HCT116 (cell line): ENCODE results near the gene FCHSD2. TPM values are rescaled to one million over a fixed set of nuclear protein-coding genes. Genes with fewer than 3 reads are reported as not detected.

ENCODE experiments used
- ATAC-seq: fragments of 200-7000 bp; cut with Tn5 transposase; 2 replicates; pipeline ENCODE4 v1.9.1; 2020; ENCODE audit warnings: mild to moderate bottlenecking, moderate library complexity
- BruUV-seq: library from RNA; stranded (reverse); fragments of 400-500 nt; replicated peaks from 2 replicates; lab custom pipeline; 2021; lab: Mats Ljungman, UMichigan
- CTCF ChIA-PET: fragments of 300-600 bp; sonication (Branson Sonifier 250); formaldehyde crosslinking; loops from one replicate; lab custom pipeline; 2021; ENCODE audit warnings: antibody characterized with exemption; lab: Charles Lee
- POLR2A ChIA-PET: fragments of 300-600, 350-600 bp; sonication (Branson Sonifier 250); formaldehyde crosslinking; loops from one replicate; lab custom pipeline; 2021; ENCODE audit warnings: antibody characterized with exemption; lab: Charles Lee
- RAD21 ChIA-PET, 2 experiments: fragments of 300-600 bp; sonication (Branson Sonifier 250); formaldehyde crosslinking; loops; one replicate each; lab custom pipeline; 2023; ENCODE audit warnings: low total read pairs in 2 of 2; ENCODE audit not compliant: uncharacterized antibody in 2 of 2, unreplicated experiment in 2 of 2, low non-redundant PET in 1 of 2; lab: Charles Lee
- DNase-seq: peaks from one replicate; pipeline ENCODE4 v3.0.0-alpha.2; 2010; ENCODE audit warnings: low read depth, low spot score
- H2AFZ ChIP-seq: fragments of 200-600 bp; shearing (Covaris generic), sonication (generic); 2 replicates; pipeline ENCODE4 v1.6.1; 2017; ENCODE audit warnings: low read depth, mixed run types, mixed read lengths, antibody characterized with exemption, low read length; ENCODE audit not compliant: poor library complexity, severe bottlenecking
- H3K27ac ChIP-seq: 2 replicates; pipeline ENCODE4 v1.5.1; 2012; ENCODE audit warnings: low read depth, low read length
- H3K27me3 ChIP-seq: fragments of 200-600 bp; sonication (generic); 2 replicates; pipeline ENCODE4 v1.6.1; 2016; ENCODE audit warnings: mixed run types, low read length, mixed read lengths; ENCODE audit not compliant: insufficient read depth
- H3K36me3 ChIP-seq, 2 experiments: fragments of 200-500 bp in 1 of 2; fragments of 200-600 bp in 1 of 2; sonication (Bioruptor generic) in 1 of 2; sonication (generic) in 1 of 2; 2 replicates each; pipeline versions ENCODE4 v1.5.1 to v1.6.1; 2014 to 2016; ENCODE audit warnings: low read length in 2 of 2, inconsistent platforms in 1 of 2, mixed read lengths in 1 of 2, mixed run types in 1 of 2; ENCODE audit not compliant: insufficient read depth in 2 of 2, control insufficient read depth in 1 of 2
- H3K4me1 ChIP-seq, 2 experiments: fragments of 200-600 bp in 1 of 2; sonication (generic) in 1 of 2; 2 replicates each; pipeline versions ENCODE4 v1.5.1 to v1.6.1; 2012 to 2017; ENCODE audit warnings: low read length in 2 of 2, inconsistent platforms in 1 of 2, mild to moderate bottlenecking in 1 of 2, mixed read lengths in 1 of 2, mixed run types in 1 of 2, moderate library complexity in 1 of 2; ENCODE audit not compliant: insufficient read depth in 2 of 2, control insufficient read depth in 1 of 2
- H3K4me2 ChIP-seq: fragments of 200-600 bp; sonication (generic); 2 replicates; pipeline ENCODE4 v1.6.1; 2017; ENCODE audit warnings: mixed run types, low read length, mixed read lengths
- H3K4me3 ChIP-seq, 2 experiments: fragments of 200-600 bp in 1 of 2; sonication (generic) in 1 of 2; replicated peaks in 1 of 2; 2 replicates each; pipeline ENCODE4 v1.5.1; 2011 to 2016; ENCODE audit warnings: low read length in 2 of 2, control low read depth in 1 of 2, low read depth in 1 of 2, mild to moderate bottlenecking in 1 of 2, mixed read lengths in 1 of 2, mixed run types in 1 of 2
- H3K79me2 ChIP-seq: fragments of 200-600 bp; sonication (generic); 2 replicates; pipeline ENCODE4 v1.6.1; 2017; ENCODE audit warnings: mild to moderate bottlenecking, mixed run types, low read length, moderate library complexity, mixed read lengths; ENCODE audit not compliant: insufficient read depth
- H3K9ac ChIP-seq: fragments of 200-600 bp; sonication (generic); 2 replicates; pipeline ENCODE4 v1.6.1; 2016; ENCODE audit warnings: low read length, mixed read lengths
- H3K9me2 ChIP-seq: fragments of 200-600 bp; sonication (generic), shearing (Covaris generic); 2 replicates; pipeline ENCODE4 v1.6.1; 2017; ENCODE audit warnings: mixed run types, mild to moderate bottlenecking, moderate library complexity; ENCODE audit not compliant: insufficient read depth
- H3K9me3 ChIP-seq, 2 experiments: fragments of 200-500 bp in 1 of 2; fragments of 200-600 bp in 1 of 2; sonication (Bioruptor generic) in 1 of 2; sonication (generic) in 1 of 2; 2 replicates each; pipeline ENCODE4 v1.6.1; 2014 to 2017; ENCODE audit warnings: low read length in 2 of 2, mixed read lengths in 2 of 2, inconsistent platforms in 1 of 2, low read depth in 1 of 2, mild to moderate bottlenecking in 1 of 2, mixed run types in 1 of 2, moderate library complexity in 1 of 2; ENCODE audit not compliant: control insufficient read depth in 1 of 2, insufficient read depth in 1 of 2
- H4K20me1 ChIP-seq: fragments of 200-600 bp; sonication (generic), shearing (Covaris generic); 2 replicates; pipeline ENCODE4 v1.6.1; 2017; ENCODE audit warnings: mixed run types, mild to moderate bottlenecking, moderate library complexity; ENCODE audit not compliant: insufficient read depth
- CBX3 ChIP-seq: IDR thresholded peaks from 2 replicates; pipeline ENCODE4 v1.6.1; 2012; ENCODE audit warnings: low read depth
- ELF1 ChIP-seq: IDR thresholded peaks from 2 replicates; pipeline ENCODE4 v1.6.1; 2012; ENCODE audit warnings: low read depth, borderline replicate concordance
- EZH2 ChIP-seq: fragments of 200-600 bp; sonication (generic); IDR thresholded peaks from 2 replicates; pipeline ENCODE4 v1.6.1; 2017; ENCODE audit warnings: antibody characterized with exemption, mixed run types
- EZH2phosphoT487 ChIP-seq: fragments of 200-600 bp; IDR thresholded peaks from 2 replicates; pipeline ENCODE4 v1.6.1; 2018; ENCODE audit warnings: antibody characterized with exemption, borderline replicate concordance
- FOSL1 ChIP-seq: IDR thresholded peaks from 2 replicates; pipeline ENCODE4 v1.6.1; 2012; ENCODE audit warnings: low read depth
- JUND ChIP-seq: IDR thresholded peaks from 2 replicates; pipeline ENCODE4 v1.6.1; 2012
- MAX ChIP-seq: IDR thresholded peaks from 2 replicates; pipeline ENCODE4 v1.6.1; 2012
- POLR2A ChIP-seq: IDR thresholded peaks from 2 replicates; pipeline ENCODE4 v1.7.0; 2011; ENCODE audit warnings: borderline replicate concordance; ENCODE audit not compliant: insufficient read depth, insufficient read length; ENCODE audit errors: extremely low read depth
- REST ChIP-seq: IDR thresholded peaks from 2 replicates; pipeline ENCODE4 v1.6.1; 2012; ENCODE audit warnings: low read depth
- SP1 ChIP-seq: IDR thresholded peaks from 2 replicates; pipeline ENCODE4 v1.6.1; 2012; ENCODE audit warnings: low read depth
- SRF ChIP-seq: IDR thresholded peaks from 2 replicates; pipeline ENCODE4 v1.6.1; 2012; ENCODE audit warnings: low read depth
- TCF7L2 ChIP-seq: IDR thresholded peaks from 2 replicates; pipeline ENCODE4 v1.7.0; 2011; ENCODE audit warnings: borderline replicate concordance, inconsistent platforms; ENCODE audit not compliant: insufficient read depth, insufficient read length; ENCODE audit errors: extremely low read depth
- YY1 ChIP-seq: IDR thresholded peaks from 2 replicates; pipeline ENCODE4 v1.6.1; 2011; ENCODE audit warnings: low read length, low read depth, moderate library complexity, mild to moderate bottlenecking; ENCODE audit not compliant: insufficient replicate concordance; ENCODE audit errors: extremely low read depth
- ZFX ChIP-seq: fragments of 450-650 bp; IDR thresholded peaks from 2 replicates; pipeline ENCODE4 v1.6.1; 2017
- ZNF274 ChIP-seq: fragments of 200-500 bp; sonication (Bioruptor generic); IDR thresholded peaks from 2 replicates; pipeline ENCODE4 v1.6.1; 2014; ENCODE audit warnings: mild to moderate bottlenecking, low read depth, low read length, inconsistent platforms
- intact Hi-C: fragments of 100-400 bp; cut with micrococcal nuclease; formaldehyde crosslinking; loops from 2 replicates; pipeline ENCODE4 v1.10.0; 2022
- total RNA-seq: library from RNA; stranded (reverse); gene quantifications from one replicate; pipeline ENCODE4 v1.2.1, GENCODE V29; 2021; ENCODE audit not compliant: unreplicated experiment
- TF ChIP-seq, protein P1 (sequence below): IDR thresholded peaks from 2 replicates; pipeline ENCODE4 v1.6.1; 2011; ENCODE audit warnings: mild to moderate bottlenecking, low read length, moderate library complexity; ENCODE audit not compliant: insufficient replicate concordance; ENCODE audit errors: extremely low read depth
- TF ChIP-seq, protein P2 (sequence below): IDR thresholded peaks from 2 replicates; pipeline ENCODE4 v1.6.1; 2012

Gene FCHSD2
- total RNA-seq, 1 experiment from 2014 or later: 15.0 TPM

GRCh38 chr11:73053964-73054363 lies 88.2 kb downstream of the FCHSD2 start:
- Histone ChIP-seq H3K79me2 (no peaks in the 10 kb centered on the region), H3K4me1 (no peaks in the 10 kb centered on the region), H3K9me2 (no peaks in the 10 kb centered on the region), H3K9ac (no peak overlapping the region), H3K36me3 (no peaks in the 10 kb centered on the region), H3K4me2 (no peak overlapping the region), H2AFZ (no peak overlapping the region), H3K9me3 (no peaks in the 10 kb centered on the region), H3K4me3 (no peak overlapping the region), H4K20me1 (no peaks in the 10 kb centered on the region), H3K27ac (no peak overlapping the region), H3K27me3 (no peaks in the 10 kb centered on the region)
- ATAC-seq (no peak), DNase-seq (no peak)
- TF ChIP-seq MAX (no peak), CBX3 (no peak), SRF (no peak), EZH2phosphoT487 (no peak), REST (no peak), ZFX (no peak)
- RAD21 ChIA-PET: no interaction called here
- intact Hi-C loops: no loop called here
- BruUV-seq: no TSS peak
- POLR2A ChIA-PET: no interaction called here
- CTCF ChIA-PET: no interaction called here

DNA sequence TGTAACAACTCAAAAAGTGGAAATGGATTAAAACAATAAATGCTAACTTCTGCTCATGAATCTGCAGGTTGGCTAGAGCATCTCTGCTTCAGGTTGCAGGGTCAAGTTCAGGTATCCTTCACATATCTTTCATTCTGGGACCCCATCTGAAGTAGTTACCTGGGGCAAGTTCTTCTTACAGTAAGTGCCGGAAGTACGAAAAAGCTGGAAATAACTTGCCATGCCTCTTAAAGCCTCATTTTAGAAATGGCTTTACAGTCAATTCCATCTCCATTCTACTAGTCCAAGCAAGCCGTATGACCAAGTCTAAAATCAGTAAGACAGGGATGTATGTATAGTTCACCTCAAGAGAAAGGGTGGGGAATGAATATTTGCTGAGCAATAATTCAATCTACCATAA lies 93.7 kb downstream of the FCHSD2 start:
- BruUV-seq: no TSS peak
- no peak for ATAC-seq
- RAD21 ChIA-PET: no interaction called here
- TF ChIP-seq YY1: no peak
- TF ChIP-seq POLR2A: no peak
- TF ChIP-seq JUND: no peak
- TF ChIP-seq FOSL1: no peak
- TF ChIP-seq ZNF274: no peak
- no peak for TF ChIP-seq ELF1
- no peak for TF ChIP-seq EZH2
- TF ChIP-seq, protein P1, sequence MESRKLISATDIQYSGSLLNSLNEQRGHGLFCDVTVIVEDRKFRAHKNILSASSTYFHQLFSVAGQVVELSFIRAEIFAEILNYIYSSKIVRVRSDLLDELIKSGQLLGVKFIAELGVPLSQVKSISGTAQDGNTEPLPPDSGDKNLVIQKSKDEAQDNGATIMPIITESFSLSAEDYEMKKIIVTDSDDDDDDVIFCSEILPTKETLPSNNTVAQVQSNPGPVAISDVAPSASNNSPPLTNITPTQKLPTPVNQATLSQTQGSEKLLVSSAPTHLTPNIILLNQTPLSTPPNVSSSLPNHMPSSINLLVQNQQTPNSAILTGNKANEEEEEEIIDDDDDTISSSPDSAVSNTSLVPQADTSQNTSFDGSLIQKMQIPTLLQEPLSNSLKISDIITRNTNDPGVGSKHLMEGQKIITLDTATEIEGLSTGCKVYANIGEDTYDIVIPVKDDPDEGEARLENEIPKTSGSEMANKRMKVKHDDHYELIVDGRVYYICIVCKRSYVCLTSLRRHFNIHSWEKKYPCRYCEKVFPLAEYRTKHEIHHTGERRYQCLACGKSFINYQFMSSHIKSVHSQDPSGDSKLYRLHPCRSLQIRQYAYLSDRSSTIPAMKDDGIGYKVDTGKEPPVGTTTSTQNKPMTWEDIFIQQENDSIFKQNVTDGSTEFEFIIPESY: no peak
- TF ChIP-seq, protein P2, sequence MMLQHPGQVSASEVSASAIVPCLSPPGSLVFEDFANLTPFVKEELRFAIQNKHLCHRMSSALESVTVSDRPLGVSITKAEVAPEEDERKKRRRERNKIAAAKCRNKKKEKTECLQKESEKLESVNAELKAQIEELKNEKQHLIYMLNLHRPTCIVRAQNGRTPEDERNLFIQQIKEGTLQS: no peak
- no peak for TF ChIP-seq SRF
- TF ChIP-seq SP1: no peak
- TF ChIP-seq CBX3: no peak
- TF ChIP-seq TCF7L2: no peak

More for the DNA sequence above, 93.7 kb downstream of the FCHSD2 start:
- H3K27me3 ChIP-seq: no peaks in the 10 kb centered on the region
- H4K20me1 ChIP-seq: no peaks in the 10 kb centered on the region
- POLR2A ChIA-PET: no interaction called here
- H3K36me3 ChIP-seq: no peaks in the 10 kb centered on the region
- no peak overlapping the region for H3K4me2 ChIP-seq
- no peak for DNase-seq
- H3K9me3 ChIP-seq: no peaks in the 10 kb centered on the region
- no peak overlapping the region for H3K9ac ChIP-seq
- no peak overlapping the region for H3K27ac ChIP-seq
- H3K4me3 ChIP-seq: no peak overlapping the region
- H3K79me2 ChIP-seq: no peaks in the 10 kb centered on the region
- H3K4me1 ChIP-seq: no peaks in the 10 kb centered on the region
- no peaks in the 10 kb centered on the region for H3K9me2 ChIP-seq
- intact Hi-C loops: loop anchor here (5.0 kb wide), 1 partner anchor 51 kb away; no protein-coding TSS in a partner anchor
- CTCF ChIA-PET: no interaction called here
- no peak overlapping the region for H2AFZ ChIP-seq
